Prostate gland (tissue), 2 donors: ENCODE results near the gene GGACT.
A peak's percentile ranks its signal among the peaks of the same experiment; 100 is the strongest.

ENCODE experiments used
- POLR2AphosphoS5 ChIP-seq: sonication (generic); formaldehyde crosslinking; IDR thresholded peaks from one replicate; pipeline ENCODE4 v1.6.1; 2017; ENCODE audit warnings: antibody characterized with exemption
- TF ChIP-seq, protein P1 (sequence below), 4 experiments: fragments of 200-600 bp in 2 of 4; fragments of 450-650 bp in 2 of 4; sonication (generic) in 2 of 4; IDR thresholded peaks; 1 replicate in 3 of 4; 2 replicates in 1 of 4; pipeline ENCODE4 v1.5.1; 2016 to 2019; ENCODE audit warnings: antibody characterized with exemption in 4 of 4, mild to moderate bottlenecking in 2 of 4, moderate library complexity in 2 of 4

DNA sequence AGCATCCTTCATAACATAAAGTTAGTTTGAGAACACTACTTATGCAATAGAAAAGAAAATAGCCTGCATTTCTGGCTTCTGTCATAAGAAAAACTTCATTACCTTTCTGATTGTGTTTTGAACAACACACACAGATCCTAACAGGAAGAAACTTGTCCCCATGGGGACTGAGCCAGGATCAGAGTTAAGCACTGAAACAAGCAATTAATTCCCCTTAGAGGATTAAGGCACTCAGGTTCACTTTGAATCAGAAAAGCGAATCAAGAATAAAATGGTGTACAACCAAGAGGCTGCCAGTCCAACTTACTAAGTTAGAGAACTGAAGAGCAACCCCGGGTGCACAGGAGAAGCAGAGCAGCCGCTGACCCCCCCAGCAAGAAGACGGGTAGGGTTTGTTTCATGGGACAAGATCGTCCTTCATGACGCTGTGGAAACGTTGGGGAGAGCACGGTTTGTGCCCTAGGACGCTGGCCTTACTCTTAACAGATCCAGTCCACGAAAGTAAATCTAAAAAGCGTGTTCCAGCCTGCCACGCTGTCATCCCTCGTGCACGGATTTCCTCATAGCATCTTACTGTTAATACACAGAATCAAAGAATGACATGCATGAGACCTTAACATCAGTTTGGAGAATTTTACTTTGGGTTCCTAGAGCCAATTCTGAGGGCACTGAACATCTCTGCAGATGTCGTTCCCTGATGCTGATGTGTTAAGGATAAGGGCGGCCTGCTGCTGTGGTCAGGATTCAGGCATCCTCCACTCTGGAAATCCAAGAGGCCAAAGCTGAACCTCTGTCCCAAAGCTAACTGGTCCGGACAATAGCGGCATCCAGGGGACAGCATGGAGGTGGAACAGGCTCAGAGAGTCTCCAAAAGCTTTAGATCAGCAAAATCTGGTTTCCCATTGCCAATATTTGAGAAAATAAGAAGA is 46.4 kb downstream of the GGACT start:
- TF ChIP-seq, protein P1, sequence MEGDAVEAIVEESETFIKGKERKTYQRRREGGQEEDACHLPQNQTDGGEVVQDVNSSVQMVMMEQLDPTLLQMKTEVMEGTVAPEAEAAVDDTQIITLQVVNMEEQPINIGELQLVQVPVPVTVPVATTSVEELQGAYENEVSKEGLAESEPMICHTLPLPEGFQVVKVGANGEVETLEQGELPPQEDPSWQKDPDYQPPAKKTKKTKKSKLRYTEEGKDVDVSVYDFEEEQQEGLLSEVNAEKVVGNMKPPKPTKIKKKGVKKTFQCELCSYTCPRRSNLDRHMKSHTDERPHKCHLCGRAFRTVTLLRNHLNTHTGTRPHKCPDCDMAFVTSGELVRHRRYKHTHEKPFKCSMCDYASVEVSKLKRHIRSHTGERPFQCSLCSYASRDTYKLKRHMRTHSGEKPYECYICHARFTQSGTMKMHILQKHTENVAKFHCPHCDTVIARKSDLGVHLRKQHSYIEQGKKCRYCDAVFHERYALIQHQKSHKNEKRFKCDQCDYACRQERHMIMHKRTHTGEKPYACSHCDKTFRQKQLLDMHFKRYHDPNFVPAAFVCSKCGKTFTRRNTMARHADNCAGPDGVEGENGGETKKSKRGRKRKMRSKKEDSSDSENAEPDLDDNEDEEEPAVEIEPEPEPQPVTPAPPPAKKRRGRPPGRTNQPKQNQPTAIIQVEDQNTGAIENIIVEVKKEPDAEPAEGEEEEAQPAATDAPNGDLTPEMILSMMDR (IDR thresholded peaks at IDR 0.05), result no peak
- TF ChIP-seq POLR2AphosphoS5, result peak; percentile 65
